ENCODE measurements around the gene PRSS57. TPM values are rescaled to one million over a fixed set of nuclear protein-coding genes. Genes with fewer than 3 reads are reported as not detected.

Gene PRSS57
- total RNA-seq, 4 donors from 2014 or later: not detected

- Histone ChIP-seq H3K4me3 (peak overlapping the region; percentile 57 to 87 (median 84)), H3K4me1 (peaks cover 0 to 37% (median 2%) of the 10 kb centered on the region in 4 donors), H3K27me3 (no peaks in the 10 kb centered on the region), H3K27ac (peak overlapping the region; percentile 85 to 96 (median 95)), H3K9me3 (no peaks in the 10 kb centered on the region), H3K36me3 (peaks cover 0 to 6% (median 0%) of the 10 kb centered on the region in 3 donors)
- no peak for DNase-seq (ENCODE audit: low spot score in 2 of 2)
- WGBS, 2 donors: 0% methylated on average over 7 to 39 of the region's 78 CpGs
- TF ChIP-seq CTCF (IDR thresholded peaks at IDR 0.05) (peak in 1 of 5 experiments; percentile 15), EP300 (IDR thresholded peaks at IDR 0.05) (no peak)
These were observed 14.1 kb upstream of the PRSS57 start for GRCh38 chr19:709196-709964.

- WGBS, 2 donors: 26 to 34% methylated on average over 7 to 8 of the region's 93 CpGs
- peaks cover 0 to 46% (median 4%) of the 10 kb centered on the region in 4 donors for H3K4me1 ChIP-seq
- no peak for TF ChIP-seq EP300 (IDR thresholded peaks at IDR 0.05)
- no peak for TF ChIP-seq POLR2A (IDR thresholded peaks at IDR 0.05)
- peak in 4 of 5 experiments; percentile 4 to 72 (median 37) for TF ChIP-seq CTCF (IDR thresholded peaks at IDR 0.05)
- H3K27ac ChIP-seq: peak within 1 kb of the TSS; percentile 85 to 96 (median 96)
- H3K4me3 ChIP-seq: peak within 1 kb of the TSS; percentile 57 to 87 (median 84)
- DNase-seq (ENCODE audit: low spot score in 2 of 2): no peak
- peaks cover 0 to 6% (median 0%) of the 10 kb centered on the region in 3 donors for H3K36me3 ChIP-seq
- no peaks in the 10 kb centered on the region for H3K27me3 ChIP-seq
- H3K9me3 ChIP-seq: no peaks in the 10 kb centered on the region
These were observed 13.2 kb upstream of the PRSS57 start, which contains the start of gene PALM for GRCh38 chr19:708154-709143. Gene PALM, plus strand, starts transcription at chr19:708935. Its CDS starts 212 bp downstream, at chr19:709147.

GRCh38 chr19:704447-704741, 9.1 kb upstream of the PRSS57 start:
- peak overlapping the region in 1 of 4 donors; percentile 14 for H3K4me3 ChIP-seq
- WGBS, 2 donors: 25% methylated on average over 14 of the region's 14 CpGs

GRCh38 chr19:703651-704446, 8.6 kb upstream of the PRSS57 start:
- WGBS, 2 donors: 7 to 8% methylated on average over 25 to 46 of the region's 50 CpGs
- Histone ChIP-seq H3K4me3 (peak overlapping the region in 1 of 4 donors; percentile 37), H3K27ac (peak overlapping the region in 1 of 4 donors; percentile 26), H3K36me3 (no peaks in the 10 kb centered on the region), H3K9me3 (no peaks in the 10 kb centered on the region), H3K27me3 (no peaks in the 10 kb centered on the region), H3K4me1 (peaks cover 0 to 23% (median 2%) of the 10 kb centered on the region in 4 donors)
- TF ChIP-seq EP300 (IDR thresholded peaks at IDR 0.05) (no peak), CTCF (IDR thresholded peaks at IDR 0.05) (no peak), POLR2A (IDR thresholded peaks at IDR 0.05) (no peak)
- peak; percentile 63 to 76 for DNase-seq (ENCODE audit: low spot score in 2 of 2)

More at GRCh38 chr19:704447-704741, 9.1 kb upstream of the PRSS57 start:
- Histone ChIP-seq H3K27me3 (no peaks in the 10 kb centered on the region), H3K4me1 (peaks cover 0 to 24% (median 2%) of the 10 kb centered on the region in 4 donors), H3K27ac (no peak overlapping the region), H3K9me3 (no peaks in the 10 kb centered on the region), H3K36me3 (no peaks in the 10 kb centered on the region)
- no peak for DNase-seq (ENCODE audit: low spot score in 2 of 2)
- no peak for TF ChIP-seq POLR2A (IDR thresholded peaks at IDR 0.05)
- no peak for TF ChIP-seq EP300 (IDR thresholded peaks at IDR 0.05)
- TF ChIP-seq CTCF (IDR thresholded peaks at IDR 0.05): no peak

Measured in tibial nerve (tissue), 4 donors.